Immature natural killer cell (primary cell): ENCODE measurements around the gene FANCL. TPM values are rescaled to one million over a fixed set of nuclear protein-coding genes. Genes with fewer than 3 reads are reported as not detected.
"Not testable (repeated sequence)": the region's sequence is repeated elsewhere in the genome, so short reads cannot be mapped to it uniquely, and the experiment has no call there.

Experiments
- DNase-seq, 3 donors: peaks; one replicate each; pipeline ENCODE4 v3.0.0; 2022; ENCODE audit warnings: mixed read lengths in 1 of 3
- H3K27ac Mint-ChIP-seq, 6 donors: one replicate each; pipeline ENCODE4 v1.8.0; 2020; ENCODE audit warnings: mixed read lengths in 6 of 6, mild to moderate bottlenecking in 5 of 6, inconsistent platforms in 4 of 6, moderate library complexity in 3 of 6
- H3K27me3 Mint-ChIP-seq, 3 donors: one replicate each; pipeline ENCODE4 v1.8.0; 2020 to 2021; ENCODE audit warnings: low read depth in 3 of 3, mild to moderate bottlenecking in 3 of 3, mixed read lengths in 3 of 3, moderate library complexity in 3 of 3, inconsistent platforms in 1 of 3
- H3K36me3 Mint-ChIP-seq, 3 donors: one replicate each; pipeline ENCODE4 v1.8.0; 2020; ENCODE audit warnings: mixed read lengths in 3 of 3, inconsistent platforms in 2 of 3, mild to moderate bottlenecking in 2 of 3
- H3K4me1 Mint-ChIP-seq, 2 donors: one replicate each; pipeline ENCODE4 v1.8.0; 2020; ENCODE audit warnings: inconsistent platforms in 2 of 2, mild to moderate bottlenecking in 2 of 2, mixed read lengths in 2 of 2, moderate library complexity in 1 of 2
- H3K4me3 Mint-ChIP-seq, 5 donors: one replicate each; pipeline ENCODE4 v1.8.0; 2020; ENCODE audit warnings: mild to moderate bottlenecking in 5 of 5, mixed read lengths in 5 of 5, inconsistent platforms in 3 of 5, moderate library complexity in 3 of 5
- H3K9me3 Mint-ChIP-seq, 6 donors: one replicate each; pipeline ENCODE4 v1.8.0; 2020; ENCODE audit warnings: mild to moderate bottlenecking in 6 of 6, mixed read lengths in 6 of 6, inconsistent platforms in 4 of 6, moderate library complexity in 3 of 6
- polyA plus RNA-seq, 3 donors: library from polyadenylated mRNA; unstranded; fragments of 300-500 nt; fragmentation: Illumina TruSeq; gene quantifications; one replicate each; pipeline ENCODE4 v1.2.3, GENCODE V29; 2021

The FANCL gene
- polyA plus RNA-seq, 3 donors from 2014 or later: 4.9 to 8.7 (median 5.4) TPM

DNA sequence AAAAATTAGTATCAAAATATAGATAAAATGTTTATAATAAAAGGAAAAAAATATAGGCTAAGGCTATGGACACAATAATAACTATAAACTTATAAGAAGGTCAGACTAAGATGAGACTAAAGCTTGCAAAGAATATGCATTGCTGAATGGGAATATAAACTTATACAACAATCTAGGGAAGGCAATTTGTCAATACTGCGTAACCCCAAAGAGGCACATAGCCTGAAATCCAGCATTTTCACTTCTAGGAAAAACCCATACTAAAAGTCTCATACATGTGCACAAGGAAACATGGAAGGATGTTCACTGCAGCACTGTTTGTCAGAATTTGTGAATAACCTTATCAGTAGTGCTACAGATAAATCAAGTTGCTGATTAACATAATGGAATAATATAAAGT, 45.5 kb downstream of the FANCL start:
- no peak overlapping the region for H3K4me3 Mint-ChIP-seq
- H3K36me3 Mint-ChIP-seq: peaks cover 0 to 20% (median 3%) of the 10 kb centered on the region in 3 donors
- DNase-seq: no peak
- no peaks in the 10 kb centered on the region for H3K9me3 Mint-ChIP-seq
- no peaks in the 10 kb centered on the region for H3K4me1 Mint-ChIP-seq
- H3K27me3 Mint-ChIP-seq: peaks cover 0 to 2% (median 0%) of the 10 kb centered on the region in 3 donors
- no peak overlapping the region for H3K27ac Mint-ChIP-seq

- peaks cover 0 to 18% (median 0%) of the 10 kb centered on the region in 3 donors for H3K36me3 Mint-ChIP-seq
- no peak for DNase-seq
- H3K9me3 Mint-ChIP-seq: no peaks in the 10 kb centered on the region
- H3K27ac Mint-ChIP-seq: no peak overlapping the region
- H3K4me1 Mint-ChIP-seq: no peaks in the 10 kb centered on the region
- H3K27me3 Mint-ChIP-seq: peaks cover 0 to 2% (median 0%) of the 10 kb centered on the region in 3 donors
- H3K4me3 Mint-ChIP-seq: no peak overlapping the region
These were observed 46.7 kb downstream of the FANCL start for GRCh38 chr2:58194458-58194857.

GRCh38 chr2:58187022-58187421, 54.1 kb downstream of the FANCL start:
- not testable (repeated sequence) for DNase-seq, H3K4me3 Mint-ChIP-seq, H3K27ac Mint-ChIP-seq, H3K9me3 Mint-ChIP-seq, H3K4me1 Mint-ChIP-seq, H3K27me3 Mint-ChIP-seq
- peaks cover 10 to 25% (median 10%) of the 10 kb centered on the region in 3 donors for H3K36me3 Mint-ChIP-seq

- peaks cover 0 to 2% (median 0%) of the 10 kb centered on the region in 6 donors for H3K9me3 Mint-ChIP-seq
- H3K27me3 Mint-ChIP-seq: peaks cover 0 to 2% (median 0%) of the 10 kb centered on the region in 3 donors
- H3K4me1 Mint-ChIP-seq: no peaks in the 10 kb centered on the region
- no peak for DNase-seq
- peaks cover 10 to 25% (median 10%) of the 10 kb centered on the region in 3 donors for H3K36me3 Mint-ChIP-seq
- H3K4me3 Mint-ChIP-seq: no peak overlapping the region
- H3K27ac Mint-ChIP-seq: no peak overlapping the region
These were observed 54.6 kb downstream of the FANCL start for GRCh38 chr2:58186501-58186900.

GRCh38 chr2:58182527-58182926, 58.6 kb downstream of the FANCL start:
- H3K4me3 Mint-ChIP-seq: no peak overlapping the region
- H3K9me3 Mint-ChIP-seq: peaks cover 0 to 2% (median 1%) of the 10 kb centered on the region in 6 donors
- no peaks in the 10 kb centered on the region for H3K4me1 Mint-ChIP-seq
- H3K27ac Mint-ChIP-seq: no peak overlapping the region
- peaks cover 10 to 24% (median 23%) of the 10 kb centered on the region in 3 donors for H3K36me3 Mint-ChIP-seq
- H3K27me3 Mint-ChIP-seq: no peaks in the 10 kb centered on the region
- no peak for DNase-seq

GRCh38 chr2:58180635-58181034, 60.5 kb downstream of the FANCL start:
- no peaks in the 10 kb centered on the region for H3K27me3 Mint-ChIP-seq
- no peak overlapping the region for H3K4me3 Mint-ChIP-seq
- DNase-seq: no peak
- no peak overlapping the region for H3K27ac Mint-ChIP-seq
- H3K9me3 Mint-ChIP-seq: peaks cover 0 to 2% (median under 1%) of the 10 kb centered on the region in 6 donors
- no peaks in the 10 kb centered on the region for H3K4me1 Mint-ChIP-seq
- H3K36me3 Mint-ChIP-seq: peaks cover 0 to 13% (median 12%) of the 10 kb centered on the region in 3 donors

- not testable (repeated sequence) for H3K27ac Mint-ChIP-seq, H3K4me3 Mint-ChIP-seq, H3K9me3 Mint-ChIP-seq, H3K27me3 Mint-ChIP-seq, DNase-seq, H3K4me1 Mint-ChIP-seq
- H3K36me3 Mint-ChIP-seq: peaks cover 0 to 13% (median 12%) of the 10 kb centered on the region in 3 donors
These were observed 61.0 kb downstream of the FANCL start for GRCh38 chr2:58180175-58180574.

DNA sequence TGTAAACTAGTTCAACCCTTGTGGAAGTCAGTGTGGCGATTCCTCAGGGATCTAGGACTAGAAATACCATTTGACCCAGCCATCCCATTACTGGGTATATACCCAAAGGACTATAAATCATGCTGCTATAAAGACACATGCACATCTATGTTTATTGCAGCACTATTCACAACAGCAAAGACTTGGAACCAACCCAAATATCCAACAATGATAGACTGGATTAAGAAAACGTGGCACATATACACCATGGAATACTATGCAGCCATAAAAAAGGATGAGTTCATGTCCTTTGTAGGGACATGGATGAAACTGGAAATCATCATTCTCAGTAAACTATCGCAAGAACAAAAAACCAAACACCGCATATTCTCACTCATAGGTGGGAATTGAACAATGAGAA, 63.9 kb downstream of the FANCL start:
- DNase-seq, H3K4me3 Mint-ChIP-seq, H3K27ac Mint-ChIP-seq, H3K4me1 Mint-ChIP-seq, H3K27me3 Mint-ChIP-seq: not testable (repeated sequence)
- H3K9me3 Mint-ChIP-seq: peaks cover 0 to 20% (median 10%) of the 10 kb centered on the region in 6 donors
- peaks cover 10 to 36% (median 31%) of the 10 kb centered on the region in 3 donors for H3K36me3 Mint-ChIP-seq

- H3K27ac Mint-ChIP-seq, DNase-seq, H3K27me3 Mint-ChIP-seq, H3K4me1 Mint-ChIP-seq, H3K4me3 Mint-ChIP-seq: not testable (repeated sequence)
- H3K36me3 Mint-ChIP-seq: peaks cover 29 to 45% (median 42%) of the 10 kb centered on the region in 3 donors
- peaks cover 7 to 39% (median 24%) of the 10 kb centered on the region in 6 donors for H3K9me3 Mint-ChIP-seq
These were observed 69.3 kb downstream of the FANCL start for GRCh38 chr2:58171831-58172230.

DNA sequence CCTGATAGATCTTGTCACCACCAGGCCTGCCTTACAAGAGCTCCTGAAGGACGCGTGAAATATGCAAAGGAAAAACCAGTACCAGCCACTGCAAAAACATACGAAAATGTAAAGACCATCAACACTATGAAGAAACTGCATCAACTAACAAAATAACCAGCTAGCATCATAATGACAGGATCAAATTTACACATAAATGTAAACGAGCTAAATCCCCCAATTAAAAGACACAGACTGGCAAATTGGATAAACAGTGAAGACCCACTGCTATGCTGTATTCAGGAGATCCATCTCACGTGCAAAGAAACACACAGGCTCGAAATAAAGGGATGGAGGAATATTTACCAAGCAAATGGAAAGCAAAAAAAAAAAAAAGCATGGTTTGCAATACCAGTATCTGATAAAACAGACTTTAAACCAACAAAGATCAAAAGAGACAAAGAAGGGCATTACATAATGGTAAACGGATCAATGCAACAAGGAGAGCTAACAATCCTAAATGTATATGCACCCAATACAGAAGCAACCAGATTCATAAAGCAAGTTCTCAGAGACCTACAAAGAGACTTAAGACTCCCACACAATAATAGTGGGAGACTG, 70.7 kb downstream of the FANCL start:
- not testable (repeated sequence) for H3K4me3 Mint-ChIP-seq, H3K4me1 Mint-ChIP-seq, DNase-seq, H3K27ac Mint-ChIP-seq, H3K27me3 Mint-ChIP-seq
- Mint-ChIP-seq H3K36me3 (peaks cover 29 to 45% (median 42%) of the 10 kb centered on the region in 3 donors), H3K9me3 (peaks cover 7 to 39% (median 24%) of the 10 kb centered on the region in 6 donors)

DNA sequence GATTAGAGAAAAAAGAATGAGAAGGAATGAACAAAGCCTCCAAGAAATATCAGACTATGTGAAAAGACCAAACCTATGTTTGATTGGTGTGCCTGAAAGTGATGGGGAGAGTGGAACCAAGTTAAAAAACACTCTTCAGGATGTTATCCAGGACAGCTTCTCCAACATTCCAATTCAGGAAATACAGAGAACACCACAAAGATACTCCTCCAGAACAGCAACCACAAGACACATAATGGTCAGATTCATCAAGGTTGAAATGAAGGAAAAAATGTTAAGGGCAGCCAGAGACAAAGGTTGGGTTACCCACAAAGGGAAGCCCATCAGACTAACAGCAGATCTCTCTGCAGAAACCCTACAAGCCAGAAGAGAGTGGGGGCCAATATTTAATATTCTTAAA, 71.3 kb downstream of the FANCL start:
- peaks cover 7 to 38% (median 24%) of the 10 kb centered on the region in 6 donors for H3K9me3 Mint-ChIP-seq

GRCh38 chr2:58168130-58168529, 73.0 kb downstream of the FANCL start:
- not testable (repeated sequence) for DNase-seq, H3K4me3 Mint-ChIP-seq, H3K27ac Mint-ChIP-seq, H3K27me3 Mint-ChIP-seq, H3K4me1 Mint-ChIP-seq
- Mint-ChIP-seq H3K36me3 (peaks cover 24 to 34% (median 30%) of the 10 kb centered on the region in 3 donors), H3K9me3 (peaks cover 7 to 24% (median 17%) of the 10 kb centered on the region in 6 donors)

More for the DNA sequence above, 71.3 kb downstream of the FANCL start:
- H3K27ac Mint-ChIP-seq, H3K27me3 Mint-ChIP-seq, DNase-seq, H3K4me3 Mint-ChIP-seq, H3K4me1 Mint-ChIP-seq: not testable (repeated sequence)
- peaks cover 29 to 45% (median 41%) of the 10 kb centered on the region in 3 donors for H3K36me3 Mint-ChIP-seq

- Mint-ChIP-seq H3K27ac (no peak overlapping the region), H3K9me3 (no peaks in the 10 kb centered on the region), H3K27me3 (no peaks in the 10 kb centered on the region)
These were observed 77.2 kb downstream of the FANCL start for GRCh38 chr2:58163913-58164312.

GRCh38 chr2:58158481-58158880, 82.6 kb downstream of the FANCL start:
- Mint-ChIP-seq H3K27me3 (peaks cover 0 to 1% (median 0%) of the 10 kb centered on the region in 3 donors), H3K4me3 (no peak overlapping the region), H3K27ac (no peak overlapping the region), H3K36me3 (peaks cover 38 to 50% (median 40%) of the 10 kb centered on the region in 3 donors), H3K4me1 (no peaks in the 10 kb centered on the region), H3K9me3 (peaks cover 0 to 1% (median 0%) of the 10 kb centered on the region in 6 donors)
- DNase-seq: no peak

More at GRCh38 chr2:58163913-58164312, 77.2 kb downstream of the FANCL start:
- Mint-ChIP-seq H3K4me1 (no peaks in the 10 kb centered on the region), H3K4me3 (no peak overlapping the region), H3K36me3 (peaks cover 15 to 28% (median 25%) of the 10 kb centered on the region in 3 donors)
- no peak for DNase-seq
